Large intestine (tissue), 3 donors: Measurements from ENCODE around the gene ANKRD22. TPM values are rescaled to one million over a fixed set of nuclear protein-coding genes. Genes with fewer than 3 reads are reported as not detected.

Experiments
- DNase-seq, 2 donors: peaks; one replicate each; pipeline versions ENCODE4 v3.0.0 to v3.0.0-alpha.2; 2013
- H3K27ac ChIP-seq: one replicate; pipeline ENCODE4 v1.5.1; 2013; ENCODE audit warnings: low read length
- H3K27me3 ChIP-seq: 2 replicates; pipeline ENCODE4 v1.6.1; 2013; ENCODE audit warnings: low read length; ENCODE audit not compliant: control insufficient read depth, insufficient read depth
- H3K36me3 ChIP-seq: 2 replicates; pipeline ENCODE4 v1.6.1; 2013; ENCODE audit warnings: low read length; ENCODE audit not compliant: control insufficient read depth, insufficient read depth
- H3K4me1 ChIP-seq: one replicate; pipeline ENCODE4 v1.6.1; 2013; ENCODE audit warnings: low read length; ENCODE audit not compliant: control insufficient read depth, insufficient read depth
- H3K4me3 ChIP-seq: one replicate; pipeline ENCODE4 v1.5.1; 2013; ENCODE audit warnings: low read length
- H3K9me3 ChIP-seq: one replicate; pipeline ENCODE4 v1.6.1; 2013; ENCODE audit warnings: mild to moderate bottlenecking, low read depth, low read length, moderate library complexity; ENCODE audit not compliant: control insufficient read depth
- WGBS: methylation state at CpG from one replicate; pipeline ENCODE4 v1.1.5; 2013; ENCODE audit warnings: low lambda C conversion rate; ENCODE audit not compliant: insufficient coverage; 5-methylcytosine and 5-hydroxymethylcytosine counted together
- polyA plus RNA-seq: library from polyadenylated mRNA; unstranded; fragments of 120-200 nt; gene quantifications from one replicate; pipeline ENCODE4 v1.2.1, GENCODE V29; 2013

Gene ANKRD22
- polyA plus RNA-seq, 1 donor = 1.3 TPM

GRCh38 chr10:88800152-88801125 is 51.2 kb downstream of the ANKRD22 start:
- DNase-seq = no peak
- no peaks in the 10 kb centered on the region for H3K27me3 ChIP-seq
- 76% methylated on average over 2 of the region's 2 CpGs for WGBS
- no peaks in the 10 kb centered on the region for H3K9me3 ChIP-seq
- no peak overlapping the region for H3K27ac ChIP-seq
- H3K36me3 ChIP-seq = no peaks in the 10 kb centered on the region
- no peak overlapping the region for H3K4me3 ChIP-seq
- H3K4me1 ChIP-seq = no peaks in the 10 kb centered on the region

- no peak for DNase-seq
- no peak overlapping the region for H3K27ac ChIP-seq
- 71% methylated on average over 1 of the region's 1 CpG for WGBS
- H3K36me3 ChIP-seq = no peaks in the 10 kb centered on the region
- H3K27me3 ChIP-seq = no peaks in the 10 kb centered on the region
- no peak overlapping the region for H3K4me3 ChIP-seq
- H3K4me1 ChIP-seq = no peaks in the 10 kb centered on the region
- H3K9me3 ChIP-seq = no peaks in the 10 kb centered on the region
Measured at GRCh38 chr10:88794731-88795130, 56.9 kb downstream of the ANKRD22 start.

GRCh38 chr10:88793712-88794299 is 57.8 kb downstream of the ANKRD22 start:
- no peak for DNase-seq
- WGBS = 74% methylated on average over 2 of the region's 2 CpGs
- Histone ChIP-seq H3K27me3 (no peaks in the 10 kb centered on the region), H3K27ac (no peak overlapping the region), H3K4me1 (no peaks in the 10 kb centered on the region), H3K9me3 (no peaks in the 10 kb centered on the region), H3K36me3 (no peaks in the 10 kb centered on the region), H3K4me3 (no peak overlapping the region)

DNA sequence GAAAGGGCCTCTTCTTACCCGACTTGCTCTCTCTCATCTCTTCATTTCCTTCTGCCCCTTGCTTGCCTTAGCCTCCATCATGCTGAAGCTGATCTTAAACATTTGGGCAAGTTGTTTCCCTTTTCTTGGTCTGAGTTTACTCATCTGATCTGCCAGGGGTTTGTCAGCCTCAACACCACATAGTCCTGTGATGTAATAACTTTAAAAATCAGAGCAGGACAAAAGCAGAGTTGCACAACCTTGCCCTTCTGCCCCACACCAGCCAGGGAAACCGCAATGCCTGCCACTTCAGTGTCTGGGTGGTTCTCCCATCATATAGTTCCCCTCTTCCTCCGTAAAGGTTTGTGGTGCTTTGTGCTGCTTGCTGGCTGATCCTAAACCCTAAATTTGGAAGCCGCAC is 59.0 kb downstream of the ANKRD22 start:
- WGBS = 86% methylated on average over 1 of the region's 4 CpGs
- H3K4me3 ChIP-seq = no peak overlapping the region
- H3K27ac ChIP-seq = no peak overlapping the region
- peak; percentile 10 to 54 for DNase-seq
- no peaks in the 10 kb centered on the region for H3K9me3 ChIP-seq
- no peaks in the 10 kb centered on the region for H3K36me3 ChIP-seq
- H3K27me3 ChIP-seq = no peaks in the 10 kb centered on the region
- H3K4me1 ChIP-seq = no peaks in the 10 kb centered on the region

DNA sequence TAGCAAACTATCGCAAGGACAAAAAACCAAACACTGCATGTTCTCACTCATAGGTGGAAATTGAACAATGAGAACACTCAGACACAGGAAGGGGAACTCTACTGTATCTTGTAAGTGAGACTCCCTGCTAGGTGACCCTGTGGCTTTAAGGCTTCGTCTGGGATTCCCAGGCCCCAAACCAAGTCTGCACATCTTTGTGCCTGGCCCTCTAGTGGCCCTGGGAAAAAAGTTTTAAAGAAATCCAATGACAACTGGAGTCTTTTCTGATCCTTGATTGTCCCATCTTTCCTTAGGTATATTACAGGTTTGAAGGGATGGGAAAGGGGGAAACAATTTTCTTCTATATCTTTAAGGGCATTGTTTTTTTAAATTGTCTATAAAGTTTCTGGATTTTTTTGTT is 59.7 kb downstream of the ANKRD22 start:
- H3K36me3 ChIP-seq = no peaks in the 10 kb centered on the region
- no peaks in the 10 kb centered on the region for H3K9me3 ChIP-seq

GRCh38 chr10:88788924-88789323 is 62.7 kb downstream of the ANKRD22 start:
- no peak for DNase-seq
- Histone ChIP-seq H3K4me3 (no peak overlapping the region), H3K27me3 (no peaks in the 10 kb centered on the region), H3K36me3 (no peaks in the 10 kb centered on the region), H3K27ac (no peak overlapping the region), H3K4me1 (no peaks in the 10 kb centered on the region), H3K9me3 (no peaks in the 10 kb centered on the region)

More for the DNA sequence above, 59.7 kb downstream of the ANKRD22 start:
- no peak overlapping the region for H3K4me3 ChIP-seq
- peak in 1 of 2 donors; percentile 4 for DNase-seq
- H3K4me1 ChIP-seq = no peaks in the 10 kb centered on the region
- H3K27ac ChIP-seq = no peak overlapping the region
- WGBS = no CpG with 5 or more reads among the region's 2 CpGs
- no peaks in the 10 kb centered on the region for H3K27me3 ChIP-seq

DNA sequence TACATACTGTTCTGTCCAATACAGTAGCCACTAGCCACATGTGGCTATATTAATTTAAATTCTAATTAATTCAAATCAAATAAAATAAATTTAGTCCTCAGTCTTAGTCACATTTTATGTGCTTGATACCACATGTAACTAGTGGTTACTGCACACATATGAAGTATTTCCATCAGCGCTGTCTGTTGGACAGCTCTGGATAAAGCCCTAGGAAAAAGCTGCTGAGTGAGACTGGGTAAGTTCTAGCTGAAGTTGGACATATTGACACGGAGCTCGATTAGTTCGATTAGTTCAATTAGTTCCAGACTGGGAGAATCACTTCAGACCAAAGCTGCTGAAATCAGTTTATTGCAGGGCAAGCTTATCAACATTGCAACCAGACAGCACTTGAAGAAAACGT is 64.2 kb downstream of the ANKRD22 start:
- H3K36me3 ChIP-seq = no peaks in the 10 kb centered on the region
- no peak for DNase-seq
- H3K9me3 ChIP-seq = no peaks in the 10 kb centered on the region
- H3K27me3 ChIP-seq = no peaks in the 10 kb centered on the region
- H3K27ac ChIP-seq = no peak overlapping the region
- no CpG with 5 or more reads among the region's 5 CpGs for WGBS
- no peaks in the 10 kb centered on the region for H3K4me1 ChIP-seq
- no peak overlapping the region for H3K4me3 ChIP-seq

- Histone ChIP-seq H3K27ac (no peak overlapping the region), H3K36me3 (no peaks in the 10 kb centered on the region), H3K4me1 (no peaks in the 10 kb centered on the region), H3K4me3 (no peak overlapping the region), H3K27me3 (no peaks in the 10 kb centered on the region), H3K9me3 (no peaks in the 10 kb centered on the region)
- DNase-seq = no peak
- no CpG with 5 or more reads among the region's 10 CpGs for WGBS
Measured at GRCh38 chr10:88786032-88786770, 65.4 kb downstream of the ANKRD22 start.

DNA sequence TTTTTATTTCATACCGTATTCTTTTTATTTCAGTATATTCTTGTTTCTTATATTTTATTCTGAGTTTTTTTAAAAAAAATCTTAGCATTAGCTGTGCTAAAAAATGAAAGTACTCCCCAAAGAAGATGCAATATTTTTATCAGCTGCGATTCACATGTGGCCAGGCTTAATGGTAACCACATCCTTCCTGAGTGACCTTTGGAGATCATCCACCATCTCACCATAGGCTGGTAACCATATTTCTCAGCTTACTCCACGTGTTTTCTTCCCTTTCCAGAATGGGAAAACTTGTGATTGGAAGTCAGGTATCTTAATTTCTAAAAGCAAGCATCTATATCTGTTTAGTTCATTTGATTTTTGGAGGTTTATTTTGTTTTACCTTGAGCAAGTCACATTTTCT is 67.9 kb downstream of the ANKRD22 start:
- no peaks in the 10 kb centered on the region for H3K27me3 ChIP-seq
- no peak for DNase-seq
- H3K36me3 ChIP-seq = no peaks in the 10 kb centered on the region
- no peaks in the 10 kb centered on the region for H3K9me3 ChIP-seq
- WGBS = 100% methylated on average over 1 of the region's 3 CpGs
- no peak overlapping the region for H3K27ac ChIP-seq
- H3K4me3 ChIP-seq = no peak overlapping the region
- H3K4me1 ChIP-seq = no peaks in the 10 kb centered on the region

GRCh38 chr10:88782222-88782621 is 69.4 kb downstream of the ANKRD22 start:
- Histone ChIP-seq H3K27ac (no peak overlapping the region), H3K27me3 (no peaks in the 10 kb centered on the region), H3K4me3 (no peak overlapping the region), H3K36me3 (no peaks in the 10 kb centered on the region), H3K9me3 (no peaks in the 10 kb centered on the region), H3K4me1 (no peaks in the 10 kb centered on the region)
- WGBS = 70% methylated on average over 3 of the region's 3 CpGs
- no peak for DNase-seq
